Dedifferentiated amniotic fluid mesenchymal stem cell (primary cell): ENCODE results near the gene PDIA5.
A peak's percentile ranks its signal among the peaks of the same experiment; 100 is the strongest.

ENCODE experiments used
- DNase-seq: peaks from one replicate; pipeline ENCODE4 v3.0.0-alpha.2; 2016; ENCODE audit errors: extremely low spot score

The PDIA5 gene

GRCh38 chr3:123066896-123067688 lies at the start of gene PDIA5:
PDIA5 (plus strand) TSS chr3:123067025; CDS start chr3:123067165, 140 bp downstream.
- peak; percentile 90 for DNase-seq

DNA sequence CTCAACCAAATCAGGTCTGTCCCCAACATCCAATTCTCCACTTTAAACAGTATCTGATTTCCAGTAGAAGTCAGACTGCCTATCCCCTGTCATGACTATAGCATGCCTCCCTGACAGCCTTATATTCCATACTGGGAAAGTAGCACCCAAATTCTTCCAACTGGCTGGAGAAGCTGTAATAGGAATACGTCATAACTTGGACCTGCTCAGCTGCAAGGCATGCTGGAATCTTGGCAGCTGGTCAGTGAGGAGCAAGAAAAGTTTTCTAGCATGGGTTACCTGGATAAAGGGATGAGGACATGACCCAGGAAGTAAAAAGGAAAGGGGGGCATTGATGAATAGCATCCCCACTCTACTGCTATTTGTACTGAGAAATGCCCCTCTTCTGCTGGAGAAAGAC lies 48.1 kb upstream of the PDIA5 start:
- no peak for DNase-seq

- no peak for DNase-seq
These were observed 47.7 kb upstream of the PDIA5 start for GRCh38 chr3:123019161-123019560.

DNA sequence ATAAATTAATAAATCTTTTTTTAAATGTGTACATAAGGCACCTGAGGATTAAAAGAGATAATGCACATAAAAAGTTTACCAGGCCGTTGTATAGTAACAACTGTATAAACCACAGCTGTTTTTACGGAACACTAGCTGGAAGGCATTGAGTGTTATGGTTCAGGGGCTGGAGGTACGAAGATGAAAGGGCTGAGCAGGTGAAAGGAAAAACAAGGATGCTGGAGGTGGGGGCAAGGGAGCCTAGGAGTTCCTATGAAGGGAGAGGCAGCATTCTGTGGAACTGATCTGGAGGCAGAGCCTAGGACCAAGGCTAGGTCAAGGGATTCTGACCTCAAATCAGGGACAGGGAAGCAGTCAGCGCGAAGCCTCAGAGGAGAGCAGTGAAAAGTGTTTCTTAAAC lies 47.2 kb upstream of the PDIA5 start:
- no peak for DNase-seq

DNA sequence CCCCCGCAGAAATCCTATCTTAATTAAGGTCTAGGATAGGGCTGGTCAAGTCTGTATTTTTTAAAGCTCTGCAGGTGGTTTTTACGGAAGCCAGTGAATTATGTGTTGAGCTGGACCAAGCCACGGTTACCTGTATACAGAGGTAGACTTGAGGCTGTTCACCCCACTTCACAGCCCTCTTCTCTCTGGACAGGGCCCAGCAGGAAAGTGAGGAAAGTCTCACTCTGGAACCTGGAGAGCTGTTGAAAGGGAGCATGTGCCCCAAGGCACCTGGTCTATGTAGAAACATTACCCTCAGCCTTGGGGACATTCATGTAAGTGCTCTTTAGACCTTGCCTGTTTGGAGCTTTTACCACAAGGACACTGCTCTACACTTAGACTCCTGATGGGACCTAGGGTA lies 46.1 kb upstream of the PDIA5 start:
- DNase-seq = no peak

DNA sequence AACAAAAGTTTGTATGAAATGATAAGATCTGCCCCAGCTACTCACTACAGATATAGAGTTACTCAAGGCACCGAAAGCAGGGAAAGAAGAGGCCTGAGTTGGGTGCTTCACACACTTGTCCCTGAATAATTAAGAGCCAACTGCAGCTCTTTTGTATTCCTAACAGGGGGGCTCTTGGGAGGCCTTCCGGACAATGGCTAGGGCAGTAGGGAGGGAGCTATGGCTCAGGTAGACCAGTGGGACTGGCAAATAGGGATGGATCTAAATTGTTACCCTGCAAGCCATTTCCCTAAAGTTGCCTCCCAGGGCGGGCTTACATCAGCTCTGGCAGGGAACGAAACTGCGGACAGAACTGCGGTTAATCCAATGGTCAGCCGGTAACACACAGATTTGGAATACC lies 45.4 kb upstream of the PDIA5 start:
- DNase-seq = no peak

DNA sequence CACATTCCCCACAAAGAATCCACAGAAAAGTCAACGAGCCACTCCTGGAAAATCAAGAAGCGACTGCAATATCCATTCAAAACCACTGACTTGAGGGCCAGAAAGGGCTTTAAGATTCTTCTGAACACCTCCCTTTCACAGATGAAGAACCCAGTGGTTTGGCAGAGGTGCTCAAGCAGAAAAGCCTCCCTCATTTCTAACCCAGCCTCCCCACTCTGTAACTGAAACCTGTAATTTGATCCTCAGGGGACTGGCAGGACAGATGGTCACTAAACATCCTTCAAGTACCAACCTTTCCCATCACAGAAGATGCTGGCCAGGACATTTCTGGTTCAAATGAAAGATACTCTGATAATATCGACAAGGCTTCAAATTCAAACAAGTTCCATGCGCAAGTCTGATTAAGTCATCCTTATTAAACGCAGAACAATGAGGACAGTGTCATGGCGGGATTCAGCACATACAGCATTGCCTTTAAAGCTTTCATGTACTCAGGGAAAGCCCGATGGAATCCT lies 44.8 kb upstream of the PDIA5 start:
- no peak for DNase-seq

DNA sequence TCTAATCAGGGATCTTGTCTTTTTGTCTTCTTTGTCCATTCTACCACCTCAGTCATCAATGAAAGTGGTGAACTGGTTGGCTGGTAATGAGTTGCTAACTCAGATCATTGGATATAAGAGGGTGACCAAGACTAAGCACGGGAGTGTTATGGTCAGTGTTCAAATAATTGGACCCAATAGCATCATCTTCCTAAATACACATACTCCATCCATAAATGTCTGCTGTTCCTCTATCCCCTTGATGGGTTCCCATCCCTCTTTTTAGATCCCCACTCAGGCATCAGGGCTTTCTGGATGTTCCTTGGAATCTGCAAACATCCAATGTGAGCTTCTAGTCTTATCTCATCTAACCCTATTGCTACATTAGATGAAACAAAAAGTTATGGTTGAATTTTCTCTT lies 42.8 kb upstream of the PDIA5 start:
- no peak for DNase-seq

- no peak for DNase-seq
These were observed 40.9 kb upstream of the PDIA5 start for GRCh38 chr3:123025642-123026521.

GRCh38 chr3:123026565-123027291 lies 40.1 kb upstream of the PDIA5 start:
- no peak for DNase-seq

GRCh38 chr3:123027292-123028232 lies 39.3 kb upstream of the PDIA5 start, which contains the start of gene SEMA5B:
SEMA5B (minus strand) TSS chr3:123027763; CDS start chr3:122961263, 66,500 bp downstream.
- no peak for DNase-seq

- DNase-seq = peak; percentile 73
These were observed 38.5 kb upstream of the PDIA5 start for GRCh38 chr3:123028233-123028828.

- no peak for DNase-seq
These were observed 35.8 kb upstream of the PDIA5 start for GRCh38 chr3:123031051-123031450.

GRCh38 chr3:123032057-123032456 lies 34.8 kb upstream of the PDIA5 start:
- DNase-seq = no peak

DNA sequence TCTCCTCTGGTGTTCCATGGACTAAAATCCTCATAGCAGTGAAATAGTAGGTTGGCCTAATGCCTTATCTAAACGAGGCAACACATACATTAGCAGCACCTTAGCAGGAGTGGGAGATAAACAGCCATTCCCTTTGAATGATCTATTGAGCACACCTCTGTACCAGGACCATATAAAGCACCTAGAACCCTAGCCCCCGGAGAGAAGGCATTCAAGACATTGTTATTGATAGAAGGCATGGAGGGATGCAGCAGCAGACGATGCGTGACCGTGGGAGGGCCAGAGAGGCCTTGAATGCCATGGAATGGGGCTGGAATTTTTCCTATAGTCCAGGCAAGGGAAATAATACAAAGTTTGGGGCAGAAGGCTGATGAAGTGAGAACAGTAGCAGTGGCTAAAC lies 32.7 kb upstream of the PDIA5 start:
- no peak for DNase-seq

- DNase-seq = no peak
These were observed 31.8 kb upstream of the PDIA5 start for GRCh38 chr3:123034996-123035395.

DNA sequence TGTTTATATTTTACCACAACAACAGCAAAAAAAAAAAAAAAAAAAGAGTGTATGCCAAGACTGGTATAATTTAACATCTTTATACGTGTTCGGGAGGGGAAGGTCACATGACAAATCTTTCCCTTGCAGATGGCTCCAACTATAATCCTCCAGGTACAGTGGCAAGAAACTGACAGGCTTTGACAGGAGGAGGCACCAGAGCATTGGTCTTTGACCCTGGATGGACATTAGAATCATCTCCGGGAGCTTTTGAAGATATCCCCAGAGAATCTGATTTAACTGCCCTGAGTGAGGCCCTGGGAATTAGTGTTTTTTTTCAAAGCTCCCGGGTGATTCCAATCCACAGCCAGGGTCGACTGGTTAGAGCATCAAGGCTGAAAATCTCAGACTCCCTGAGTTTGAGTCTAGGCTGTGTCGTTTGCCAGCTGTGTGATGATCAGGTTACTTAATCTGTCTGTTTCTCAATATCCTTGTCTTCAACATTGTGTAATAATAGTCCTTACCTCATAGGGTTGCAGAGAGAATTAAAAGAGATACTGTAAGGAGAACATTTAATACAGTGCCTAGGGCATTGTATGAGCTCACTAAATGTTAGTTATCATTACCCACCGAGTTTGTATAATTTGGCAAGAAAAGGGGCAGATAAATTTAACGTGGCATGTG lies 30.3 kb upstream of the PDIA5 start:
- DNase-seq = peak; percentile 24

DNA sequence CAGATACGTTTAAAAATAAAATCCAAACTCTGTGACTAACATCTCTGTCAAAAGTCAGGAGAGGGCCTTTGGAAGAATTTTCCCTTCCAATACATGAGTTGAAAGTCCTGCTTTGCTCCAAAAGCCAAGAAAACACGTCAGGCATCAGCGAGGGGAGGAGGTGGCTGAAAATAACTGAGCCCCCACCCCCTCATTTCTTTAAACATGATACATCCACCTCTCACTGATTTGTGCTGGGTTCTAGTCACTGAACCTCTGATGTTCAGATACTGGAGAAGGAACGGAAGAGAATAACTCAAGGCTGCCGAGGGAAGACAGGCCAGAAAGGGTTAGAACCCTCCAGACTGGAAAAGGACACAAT lies 29.8 kb upstream of the PDIA5 start:
- DNase-seq = no peak

GRCh38 chr3:123038751-123039150 lies 28.1 kb upstream of the PDIA5 start:
- no peak for DNase-seq

DNA sequence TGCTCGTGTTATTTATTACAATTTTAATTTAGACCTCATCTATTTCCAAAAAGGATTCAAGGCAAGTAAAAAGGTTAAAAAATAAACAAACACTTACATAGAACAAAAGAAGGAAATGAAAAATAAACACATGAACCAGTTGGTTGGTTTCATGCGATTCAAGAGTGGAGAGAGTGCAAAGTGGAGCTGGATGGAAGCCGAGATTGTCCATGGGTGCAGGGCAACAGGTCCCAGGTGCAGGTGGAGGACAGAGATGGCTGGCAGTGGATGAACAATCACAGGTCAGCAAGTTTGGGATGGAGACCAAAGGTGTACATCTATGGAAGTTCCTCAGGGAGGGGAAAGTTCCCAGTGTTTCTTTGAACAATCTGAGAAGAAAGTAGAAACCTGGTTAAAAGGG lies 27.6 kb upstream of the PDIA5 start:
- DNase-seq = no peak
